Activated CD4-positive, alpha-beta memory T cell treated with anti-CD3 and anti-CD28 coated beads, Interleukin-2, amount 10 ng/mL, durations not matched to agents 7 days and 5 days (primary cell): ENCODE data around the gene DLG1. TPM values are rescaled to one million over a fixed set of nuclear protein-coding genes. Genes with fewer than 3 reads are reported as not detected.

ENCODE experiments used
- CTCF ChIA-PET: fragments of 350-600 bp; sonication (Branson Sonifier 250); formaldehyde crosslinking; loops from one replicate; lab custom pipeline; 2021; ENCODE audit warnings: antibody characterized with exemption, inconsistent platforms; lab: Charles Lee
- POLR2A ChIA-PET: fragments of 350-600 bp; sonication (Branson Sonifier 250); formaldehyde crosslinking; loops from one replicate; lab custom pipeline; 2021; ENCODE audit warnings: antibody characterized with exemption; lab: Charles Lee
- DNase-seq: peaks from one replicate; pipeline ENCODE4 v3.0.0-alpha.2; 2020
- H3K27ac Mint-ChIP-seq: one replicate; pipeline ENCODE4 v1.8.0; 2021; ENCODE audit warnings: mild to moderate bottlenecking, mixed read lengths
- H3K27me3 Mint-ChIP-seq: one replicate; pipeline ENCODE4 v1.8.0; 2021; ENCODE audit warnings: mixed read lengths
- H3K36me3 Mint-ChIP-seq: one replicate; pipeline ENCODE4 v1.8.0; 2021; ENCODE audit warnings: low read depth, mixed read lengths
- H3K4me1 Mint-ChIP-seq: one replicate; pipeline ENCODE4 v1.8.0; 2021; ENCODE audit warnings: mixed read lengths
- H3K4me3 Mint-ChIP-seq: one replicate; pipeline ENCODE4 v1.8.0; 2021; ENCODE audit warnings: mild to moderate bottlenecking, mixed read lengths
- H3K9me3 Mint-ChIP-seq: one replicate; pipeline ENCODE4 v1.8.0; 2021; ENCODE audit warnings: mixed read lengths
- total RNA-seq, 2 experiments: library from RNA; stranded (reverse); gene quantifications; one replicate each; pipeline ENCODE4 v1.2.3, GENCODE V29; 2021

Gene DLG1
- total RNA-seq, result 10 to 100 TPM; 58.2 to 61.4 TPM

DNA sequence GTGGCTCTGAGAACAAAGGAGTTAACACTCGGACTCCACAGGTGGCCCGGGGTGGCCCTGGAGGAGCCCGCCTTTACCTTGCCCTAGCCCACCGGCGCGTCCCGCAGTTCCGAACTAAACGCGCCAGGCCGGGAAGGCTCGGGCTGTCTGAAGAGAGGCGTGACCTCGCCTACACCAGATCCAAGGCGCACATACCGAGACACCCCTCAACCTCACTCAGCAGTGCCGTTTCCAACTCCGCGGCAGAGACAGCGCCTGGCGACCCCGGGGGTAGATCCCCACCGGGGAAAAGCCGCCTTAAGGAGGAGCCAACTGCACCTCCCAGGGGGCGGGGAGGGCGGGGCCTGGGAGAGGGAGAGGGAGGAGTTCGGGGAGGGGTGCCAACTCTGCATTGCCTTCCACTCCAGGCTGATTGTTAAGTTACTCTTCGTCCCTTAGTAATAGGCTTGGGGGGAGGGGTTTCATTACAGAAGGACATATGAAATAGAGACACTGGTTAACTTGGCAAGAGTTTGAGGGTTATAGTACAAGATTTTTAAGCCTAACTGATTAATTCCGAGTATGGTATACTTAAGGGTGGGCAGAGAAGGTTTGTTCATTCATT is at the start of gene DLG1:
DLG1 (minus strand) TSS at position 272 of the 604 bp plus-strand sequence. CDS start 1,408 bp downstream, outside the sequence.
- POLR2A ChIA-PET, result interaction anchor here (0.7 to 1.6 kb wide), 5 partner anchors 7 to 356 kb away, joined by 3 to 6 read pairs (median 5); partner anchors contain the start of gene NCBP2
- CTCF ChIA-PET, result interaction anchor here (1.0 to 1.2 kb wide), 2 partner anchors 155 to 164 kb away, joined by 4 to 7 read pairs; no protein-coding TSS in a partner anchor
- Mint-ChIP-seq H3K4me1 (peaks cover 26% of the 10 kb centered on the region), H3K27ac (peak within 1 kb of the TSS; percentile 79), H3K4me3 (peak within 1 kb of the TSS; percentile 91), H3K36me3 (peaks cover 17% of the 10 kb centered on the region), H3K9me3 (no peaks in the 10 kb centered on the region), H3K27me3 (peaks cover 29% of the 10 kb centered on the region)
- peak; percentile 87 for DNase-seq

DNA sequence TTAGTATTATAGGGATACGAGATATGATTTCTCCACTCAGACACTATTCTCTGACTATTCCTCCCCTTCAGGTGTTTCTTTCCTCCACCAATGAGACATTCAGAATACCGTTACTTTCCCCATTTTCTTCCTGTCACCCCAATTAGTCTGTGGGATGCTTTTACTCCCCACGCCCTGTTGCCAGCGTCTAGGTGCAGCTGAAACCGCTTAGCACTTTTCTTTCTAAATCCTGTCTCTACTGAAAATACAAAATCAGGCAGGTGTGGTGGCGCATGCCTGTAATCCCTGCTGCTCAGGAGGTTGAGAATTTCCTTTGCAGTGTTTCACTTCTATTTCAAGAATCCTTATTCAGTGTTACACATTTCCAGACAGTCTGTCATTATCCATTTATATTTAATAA is 49.6 kb upstream of the DLG1 start:
- H3K36me3 Mint-ChIP-seq, result no peaks in the 10 kb centered on the region
- no peaks in the 10 kb centered on the region for H3K9me3 Mint-ChIP-seq
- no peak for DNase-seq
- ChIA-PET POLR2A (no interaction called here), CTCF (no interaction called here)
- H3K27ac Mint-ChIP-seq, result no peak overlapping the region
- no peak overlapping the region for H3K4me3 Mint-ChIP-seq
- no peaks in the 10 kb centered on the region for H3K4me1 Mint-ChIP-seq
- peaks cover 11% of the 10 kb centered on the region for H3K27me3 Mint-ChIP-seq

DNA sequence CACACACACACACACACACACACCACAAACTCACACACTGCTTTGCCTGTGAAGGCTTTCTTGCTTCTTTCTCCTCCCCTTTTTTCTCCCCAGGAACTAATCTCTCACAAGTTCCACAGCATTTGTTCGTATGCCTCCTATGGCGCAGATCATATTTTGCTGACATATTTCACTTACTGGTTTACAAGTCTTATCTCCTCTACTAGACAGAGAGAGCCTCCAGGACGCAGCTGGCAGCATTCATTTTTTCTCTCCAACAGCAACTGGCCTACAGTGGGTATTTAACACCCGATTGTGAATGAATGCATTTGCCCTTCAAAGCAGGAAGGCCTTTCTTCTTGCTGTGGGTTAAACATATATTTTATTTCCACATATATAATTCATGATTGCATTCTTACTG is 47.0 kb upstream of the DLG1 start:
- CTCF ChIA-PET, result no interaction called here
- H3K36me3 Mint-ChIP-seq, result no peaks in the 10 kb centered on the region
- no peaks in the 10 kb centered on the region for H3K9me3 Mint-ChIP-seq
- no peak for DNase-seq
- no peak overlapping the region for H3K27ac Mint-ChIP-seq
- no peak overlapping the region for H3K4me3 Mint-ChIP-seq
- POLR2A ChIA-PET, result no interaction called here
- H3K27me3 Mint-ChIP-seq, result peaks cover 8% of the 10 kb centered on the region
- no peaks in the 10 kb centered on the region for H3K4me1 Mint-ChIP-seq

DNA sequence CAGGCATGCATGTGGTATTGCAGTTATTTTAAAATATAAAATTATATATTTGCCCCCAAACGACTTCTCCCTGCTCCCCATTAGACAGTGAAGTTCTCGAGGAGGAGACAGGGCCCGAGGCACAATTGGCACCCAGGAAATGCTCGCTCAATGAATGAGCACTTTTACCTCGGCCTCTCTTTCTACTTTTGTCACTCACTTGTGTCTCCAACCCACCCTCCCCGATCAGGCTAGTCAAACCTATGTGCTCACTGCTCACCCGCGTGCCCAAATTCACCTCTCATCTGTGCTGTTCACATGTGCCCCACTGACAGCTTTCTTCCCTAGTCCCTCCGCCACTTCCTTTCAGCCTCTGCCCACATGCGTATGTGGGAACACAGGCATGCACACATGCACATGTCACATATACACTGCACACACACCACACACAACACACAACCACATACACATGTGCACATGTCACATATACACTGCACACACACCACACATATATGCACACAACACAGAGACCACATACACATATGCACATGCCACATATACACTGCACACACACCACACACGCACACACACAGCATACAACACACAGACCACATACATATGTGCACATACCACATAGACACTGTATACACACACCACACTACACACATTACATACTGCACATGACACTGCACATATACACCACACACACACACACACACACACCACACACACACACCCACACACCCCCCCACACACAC is 46.3 kb upstream of the DLG1 start:
- ChIA-PET CTCF (no interaction called here), POLR2A (no interaction called here)
- Mint-ChIP-seq H3K4me3 (no peak overlapping the region), H3K9me3 (no peaks in the 10 kb centered on the region), H3K27me3 (peaks cover 8% of the 10 kb centered on the region), H3K27ac (no peak overlapping the region), H3K36me3 (no peaks in the 10 kb centered on the region), H3K4me1 (no peaks in the 10 kb centered on the region)
- DNase-seq, result no peak

DNA sequence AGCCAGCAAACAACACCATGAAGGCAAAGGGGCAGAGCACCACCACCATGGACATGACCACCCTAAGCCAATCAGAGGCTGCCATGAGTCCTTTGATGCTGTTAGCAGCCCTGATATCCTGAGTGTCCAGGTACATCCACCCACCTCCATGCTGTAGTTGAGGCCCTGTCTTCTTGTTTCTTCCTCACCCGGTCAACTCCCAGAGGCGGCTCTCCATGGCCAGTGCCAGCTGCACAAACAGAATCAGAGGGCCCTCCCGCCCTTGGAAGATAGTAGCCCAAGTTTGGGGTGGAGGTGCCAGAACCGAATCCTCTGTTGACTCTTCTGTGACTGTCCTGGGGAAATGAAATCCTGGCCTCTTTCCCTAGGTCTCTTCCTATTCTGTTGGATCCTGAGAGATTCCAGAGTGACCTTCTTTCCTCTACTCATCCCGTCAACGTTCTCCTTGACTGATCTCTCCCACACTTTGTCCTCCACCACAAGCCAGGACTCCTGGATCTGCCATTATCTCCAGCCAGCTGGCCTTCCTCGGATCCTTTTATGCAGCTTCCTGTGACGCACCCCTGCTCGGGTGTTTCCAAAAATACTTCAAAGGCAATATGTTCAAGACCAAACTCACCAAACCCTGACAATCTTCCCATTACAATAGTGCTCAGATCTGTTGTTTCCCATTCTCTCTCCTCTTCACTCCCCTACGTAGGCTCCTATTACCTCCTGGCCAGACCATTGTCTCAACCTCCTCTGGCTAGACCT is 45.4 kb upstream of the DLG1 start:
- no peak for DNase-seq

DNA sequence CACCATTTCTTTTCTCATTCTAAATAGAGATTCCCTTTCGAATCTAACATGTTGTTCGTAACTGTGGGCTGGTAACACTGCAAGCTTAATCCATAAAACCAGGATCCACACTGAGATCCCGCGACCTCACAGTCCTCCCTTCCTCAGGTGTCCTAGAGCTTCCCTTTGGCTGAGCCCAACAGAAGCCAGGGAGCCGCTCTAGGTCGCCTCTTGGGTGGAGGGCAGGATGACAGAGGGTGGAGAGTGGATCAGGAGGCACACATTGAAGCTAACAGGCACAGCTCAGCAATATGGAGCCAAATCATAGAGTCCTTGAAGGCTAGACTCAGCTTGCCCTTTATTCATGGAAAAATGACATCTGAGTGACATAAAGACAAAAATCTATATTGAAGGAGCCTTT is 44.7 kb upstream of the DLG1 start:
- no peaks in the 10 kb centered on the region for H3K36me3 Mint-ChIP-seq
- H3K4me3 Mint-ChIP-seq, result no peak overlapping the region
- ChIA-PET CTCF (no interaction called here), POLR2A (no interaction called here)
- peaks cover 7% of the 10 kb centered on the region for H3K27me3 Mint-ChIP-seq
- no peaks in the 10 kb centered on the region for H3K4me1 Mint-ChIP-seq
- no peaks in the 10 kb centered on the region for H3K9me3 Mint-ChIP-seq
- DNase-seq, result no peak
- no peak overlapping the region for H3K27ac Mint-ChIP-seq

More for the DNA sequence above, 45.4 kb upstream of the DLG1 start:
- Mint-ChIP-seq H3K4me3 (no peak overlapping the region), H3K4me1 (no peaks in the 10 kb centered on the region), H3K27ac (no peak overlapping the region), H3K9me3 (no peaks in the 10 kb centered on the region), H3K36me3 (no peaks in the 10 kb centered on the region), H3K27me3 (peaks cover 8% of the 10 kb centered on the region)
- ChIA-PET CTCF (no interaction called here), POLR2A (no interaction called here)

DNA sequence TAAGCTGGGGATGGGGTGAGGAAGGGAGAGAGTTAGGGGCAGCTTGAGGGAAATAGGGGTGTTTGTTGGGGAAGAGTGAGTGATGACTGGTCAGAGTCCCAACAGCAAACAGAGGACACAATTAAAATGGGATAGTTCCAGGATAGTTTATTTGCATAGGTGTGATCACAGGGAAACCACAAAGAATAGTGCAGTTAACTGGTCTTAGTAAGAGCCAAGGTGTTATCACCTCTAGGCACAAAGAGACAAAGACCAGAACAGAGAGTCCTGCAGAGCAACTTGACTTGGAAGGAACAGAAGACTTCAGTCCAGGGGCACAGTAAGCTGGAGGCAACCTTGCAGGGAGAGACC is 42.1 kb upstream of the DLG1 start:
- Mint-ChIP-seq H3K4me1 (no peaks in the 10 kb centered on the region), H3K27me3 (peaks cover 9% of the 10 kb centered on the region), H3K4me3 (no peak overlapping the region), H3K36me3 (no peaks in the 10 kb centered on the region), H3K9me3 (no peaks in the 10 kb centered on the region), H3K27ac (no peak overlapping the region)
- ChIA-PET POLR2A (no interaction called here), CTCF (no interaction called here)
- no peak for DNase-seq

DNA sequence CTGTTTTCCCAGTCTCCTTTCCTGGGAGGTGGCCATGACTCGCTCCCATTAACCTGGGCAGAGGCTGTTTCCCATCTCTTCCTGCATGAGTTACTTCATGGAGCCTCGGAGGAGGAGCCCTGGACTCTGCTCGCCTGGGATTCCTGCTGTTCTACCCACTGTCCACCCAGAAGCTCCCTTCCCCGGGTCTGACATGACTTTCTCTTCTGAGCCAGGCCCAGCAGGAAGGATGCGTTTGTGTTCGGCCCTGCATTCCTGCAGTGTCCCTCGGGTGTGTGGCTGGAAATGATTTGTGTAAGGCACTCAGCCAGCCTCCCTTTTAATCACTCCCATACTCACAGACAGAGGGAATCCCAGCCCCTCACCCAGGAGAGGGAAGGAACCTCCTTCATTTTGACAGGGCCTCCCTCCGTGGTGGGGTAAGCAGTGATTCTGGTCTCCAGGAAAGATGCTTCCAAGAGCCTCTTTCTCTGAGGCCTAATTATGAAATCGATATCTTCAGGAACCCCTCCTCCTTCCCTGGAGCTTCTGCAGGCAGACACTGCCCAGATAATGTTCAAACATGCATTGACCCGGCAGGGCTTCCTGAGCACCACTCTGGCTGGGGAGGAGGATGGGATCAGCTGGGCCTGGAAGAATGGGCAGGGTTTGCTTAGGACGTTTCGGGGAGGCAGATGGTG is 41.6 kb upstream of the DLG1 start:
- no peaks in the 10 kb centered on the region for H3K36me3 Mint-ChIP-seq
- no peaks in the 10 kb centered on the region for H3K9me3 Mint-ChIP-seq
- CTCF ChIA-PET, result no interaction called here
- no peak for DNase-seq
- H3K27ac Mint-ChIP-seq, result no peak overlapping the region
- H3K4me1 Mint-ChIP-seq, result no peaks in the 10 kb centered on the region
- H3K4me3 Mint-ChIP-seq, result no peak overlapping the region
- POLR2A ChIA-PET, result no interaction called here
- peaks cover 9% of the 10 kb centered on the region for H3K27me3 Mint-ChIP-seq

DNA sequence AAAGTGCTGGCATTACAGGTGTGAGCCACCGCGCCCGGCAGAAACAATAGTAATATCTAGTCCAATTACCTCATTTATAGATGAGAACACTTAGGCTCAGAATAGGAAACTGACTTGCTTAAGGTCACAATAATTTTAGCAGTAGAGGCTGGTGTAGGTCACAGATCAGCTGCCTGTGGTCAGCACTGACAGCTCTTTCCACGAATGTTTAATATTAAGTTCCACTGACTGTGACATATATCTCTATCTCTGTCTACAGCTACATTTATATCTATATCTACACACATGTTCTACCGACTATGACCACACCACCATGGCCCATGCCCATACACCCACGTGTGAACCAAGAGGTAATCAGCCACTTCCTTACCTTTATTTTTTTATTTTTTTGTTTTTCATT is 40.2 kb upstream of the DLG1 start:
- no peaks in the 10 kb centered on the region for H3K4me1 Mint-ChIP-seq
- H3K27me3 Mint-ChIP-seq, result peaks cover 16% of the 10 kb centered on the region
- H3K36me3 Mint-ChIP-seq, result no peaks in the 10 kb centered on the region
- ChIA-PET POLR2A (no interaction called here), CTCF (no interaction called here)
- no peak overlapping the region for H3K27ac Mint-ChIP-seq
- DNase-seq, result no peak
- H3K9me3 Mint-ChIP-seq, result no peaks in the 10 kb centered on the region
- no peak overlapping the region for H3K4me3 Mint-ChIP-seq

DNA sequence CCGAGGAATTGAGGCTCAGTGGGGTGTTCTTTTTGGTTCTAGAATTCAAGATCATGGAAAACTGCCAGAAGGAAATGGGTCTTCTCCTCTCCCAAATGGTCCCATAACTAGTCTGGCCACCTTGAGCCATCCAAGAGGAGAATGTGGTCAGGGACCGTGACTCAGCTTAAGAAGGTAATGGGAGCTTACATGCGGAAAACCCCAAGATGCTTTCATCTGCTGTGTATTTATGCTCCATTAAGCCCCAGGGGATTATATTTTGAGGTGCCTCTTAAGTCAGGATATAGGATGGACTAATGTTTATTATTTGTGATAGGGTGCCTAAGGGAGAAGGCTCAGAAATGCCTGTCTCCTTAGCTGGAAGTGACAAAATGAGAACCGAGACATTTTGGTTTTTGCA is 39.2 kb upstream of the DLG1 start:
- POLR2A ChIA-PET, result no interaction called here
- Mint-ChIP-seq H3K27ac (no peak overlapping the region), H3K4me3 (no peak overlapping the region), H3K4me1 (no peaks in the 10 kb centered on the region), H3K36me3 (no peaks in the 10 kb centered on the region), H3K9me3 (no peaks in the 10 kb centered on the region), H3K27me3 (peaks cover 17% of the 10 kb centered on the region)
- no peak for DNase-seq
- CTCF ChIA-PET, result no interaction called here

DNA sequence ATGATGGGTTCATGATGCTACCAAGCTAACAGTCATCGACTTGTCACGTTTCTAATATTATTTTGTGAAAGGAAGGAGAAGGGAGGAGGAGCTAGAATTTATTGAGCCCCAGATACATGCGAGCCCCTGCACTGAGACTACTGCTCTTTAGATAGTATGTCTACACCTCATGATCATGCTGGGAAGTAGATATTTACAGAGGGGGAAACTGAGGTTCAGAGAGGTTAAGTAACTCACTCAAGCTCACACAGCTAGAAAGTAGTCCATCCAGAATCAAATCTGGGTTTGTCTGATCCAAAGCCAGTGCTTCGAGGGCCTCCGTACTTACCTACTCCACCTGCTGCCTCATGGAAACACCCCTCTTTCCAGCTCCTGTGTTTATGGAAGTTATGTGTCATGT is 38.8 kb upstream of the DLG1 start:
- Mint-ChIP-seq H3K4me1 (no peaks in the 10 kb centered on the region), H3K27me3 (peaks cover 20% of the 10 kb centered on the region), H3K36me3 (no peaks in the 10 kb centered on the region), H3K9me3 (no peaks in the 10 kb centered on the region), H3K4me3 (no peak overlapping the region), H3K27ac (no peak overlapping the region)
- ChIA-PET CTCF (interaction anchor here (1.2 kb wide), 1 partner anchor 113 kb away, joined by 3 read pairs; no protein-coding TSS in a partner anchor), POLR2A (no interaction called here)
- no peak for DNase-seq

DNA sequence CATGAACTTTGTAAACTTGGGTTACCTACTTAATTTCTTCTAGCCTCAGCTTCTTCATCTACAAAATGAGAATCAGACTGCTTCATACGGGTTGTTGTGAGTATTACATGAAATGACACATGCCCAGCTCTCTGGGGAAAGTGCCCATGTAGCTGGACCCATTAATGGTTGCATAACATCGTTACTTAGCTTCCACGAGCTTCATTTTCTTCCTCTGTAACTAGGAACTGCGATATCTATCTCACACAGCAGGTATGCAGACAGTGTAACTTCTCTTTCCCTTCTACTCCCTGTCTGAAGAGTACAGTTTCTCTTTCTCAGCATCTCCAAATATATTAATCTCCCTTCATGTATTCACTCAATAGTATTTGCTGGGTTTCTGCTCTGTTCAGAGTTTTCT is 37.9 kb upstream of the DLG1 start:
- Mint-ChIP-seq H3K4me1 (no peaks in the 10 kb centered on the region), H3K27ac (no peak overlapping the region), H3K9me3 (no peaks in the 10 kb centered on the region), H3K4me3 (no peak overlapping the region), H3K27me3 (peaks cover 25% of the 10 kb centered on the region), H3K36me3 (no peaks in the 10 kb centered on the region)
- no peak for DNase-seq
- ChIA-PET POLR2A (no interaction called here), CTCF (interaction anchor here (0.8 to 1.2 kb wide), 2 partner anchors 13 to 112 kb away, joined by 3 read pairs; no protein-coding TSS in a partner anchor)
